Lung (tissue), 12 donors: ENCODE results near the gene RAD50. TPM values are rescaled to one million over a fixed set of nuclear protein-coding genes. Genes with fewer than 3 reads are reported as not detected.

ENCODE experiments used
- ATAC-seq: fragments of 200-7000 bp; cut with Tn5 transposase; one replicate; pipeline ENCODE4 v1.9.1; 2020; ENCODE audit warnings: moderate number of reproducible peaks; ENCODE audit not compliant: insufficient read depth, low FRiP score
- DNase-seq, 3 donors: peaks; one replicate each; pipeline ENCODE4 v3.0.0-alpha.2; 2013 to 2017
- H3K27ac ChIP-seq, 2 donors: one replicate each; pipeline ENCODE4 v1.5.1; 2013; ENCODE audit warnings: mild to moderate bottlenecking in 2 of 2, moderate library complexity in 2 of 2, control low read depth in 1 of 2, inconsistent platforms in 1 of 2, low read depth in 1 of 2, low read length in 1 of 2
- H3K27me3 ChIP-seq, 3 donors: one replicate each; pipeline ENCODE4 v1.5.1; 2013; ENCODE audit warnings: low read length in 2 of 3; ENCODE audit not compliant: control insufficient read depth in 3 of 3, insufficient read depth in 3 of 3
- H3K36me3 ChIP-seq, 4 donors: one replicate each; pipeline ENCODE4 v1.5.1; 2013; ENCODE audit warnings: low read length in 4 of 4, mild to moderate bottlenecking in 1 of 4, moderate library complexity in 1 of 4; ENCODE audit not compliant: control insufficient read depth in 4 of 4, insufficient read depth in 4 of 4
- H3K4me1 ChIP-seq, 5 donors: one replicate each; pipeline ENCODE4 v1.5.1; 2013; ENCODE audit warnings: low read length in 5 of 5, mild to moderate bottlenecking in 2 of 5, moderate library complexity in 1 of 5; ENCODE audit not compliant: control insufficient read depth in 5 of 5, insufficient read depth in 5 of 5
- H3K4me3 ChIP-seq: one replicate; pipeline ENCODE4 v1.5.1; 2013; ENCODE audit warnings: mild to moderate bottlenecking, control low read depth, moderate library complexity
- H3K9ac ChIP-seq, 2 donors: one replicate each; pipeline ENCODE4 v1.5.1; 2013; ENCODE audit warnings: low read length in 2 of 2, control low read depth in 1 of 2; ENCODE audit not compliant: insufficient read depth in 1 of 2
- H3K9me3 ChIP-seq, 4 donors: one replicate each; pipeline ENCODE4 v1.5.1; 2013; ENCODE audit warnings: low read length in 3 of 4, mild to moderate bottlenecking in 1 of 4, moderate library complexity in 1 of 4; ENCODE audit not compliant: control insufficient read depth in 4 of 4, insufficient read depth in 3 of 4
- CTCF ChIP-seq: IDR thresholded peaks from 2 replicates; pipeline ENCODE4 v1.5.1; 2012; ENCODE audit warnings: mild to moderate bottlenecking; ENCODE audit errors: control extremely low read depth, extremely low read depth
- WGBS, 2 donors: extraction: QIAGEN DNeasy Blood & Tissue Kit; methylation state at CpG; one replicate each; pipeline ENCODE4 v1.1.7; 2013; 5-methylcytosine and 5-hydroxymethylcytosine counted together
- polyA plus RNA-seq, 2 donors: library from polyadenylated mRNA; stranded (reverse); fragments of 200-250 nt; gene quantifications; one replicate each; pipeline ENCODE4 v1.2.1, GENCODE V29; 2013
- total RNA-seq, 2 donors: library from RNA; depleted of rRNA in 1 of 2; stranded (reverse); fragments of >200 nt in 1 of 2; gene quantifications; one replicate each; pipeline ENCODE4 v1.2.1, GENCODE V29; 2014 to 2021
- donor health status: control.
- donor health status: control.
- donor health status: Bipolar disorder and iron deficiency.
- donor health status: healthy.
- donor health status: DM: yes; HTN: yes; CAD: no.

The RAD50 gene
- total and polyA plus RNA-seq, 4 donors = 8.2 to 46.7 (median 18.8) TPM

GRCh38 chr5:132659598-132660493, 103.1 kb downstream of the RAD50 start:
- 92 to 93% methylated on average over 23 of the region's 23 CpGs for WGBS, 2 donors
- DNase-seq = no peak

GRCh38 chr5:132661231-132662003, 104.6 kb downstream of the RAD50 start:
- no peaks in the 10 kb centered on the region for H3K9me3 ChIP-seq
- no peak overlapping the region for H3K27ac ChIP-seq
- ATAC-seq = no peak
- WGBS, 2 donors = 85 to 86% methylated on average over 12 of the region's 12 CpGs
- H3K27me3 ChIP-seq = peaks cover 0 to 6% (median 4%) of the 10 kb centered on the region in 3 donors
- no peaks in the 10 kb centered on the region for H3K36me3 ChIP-seq
- H3K4me1 ChIP-seq = peaks cover 0 to 17% (median 0%) of the 10 kb centered on the region in 5 donors
- no peak for DNase-seq
- no peak for TF ChIP-seq CTCF
- no peak overlapping the region for H3K4me3 ChIP-seq
- H3K9ac ChIP-seq = no peak overlapping the region

More at GRCh38 chr5:132659598-132660493, 103.1 kb downstream of the RAD50 start:
- Histone ChIP-seq H3K27ac (no peak overlapping the region), H3K36me3 (no peaks in the 10 kb centered on the region), H3K9ac (no peak overlapping the region), H3K27me3 (peaks cover 0 to 13% (median 11%) of the 10 kb centered on the region in 3 donors), H3K4me3 (no peak overlapping the region), H3K4me1 (peaks cover 0 to 24% (median 0%) of the 10 kb centered on the region in 5 donors), H3K9me3 (no peaks in the 10 kb centered on the region)
- no peak for ATAC-seq
- TF ChIP-seq CTCF = no peak

DNA sequence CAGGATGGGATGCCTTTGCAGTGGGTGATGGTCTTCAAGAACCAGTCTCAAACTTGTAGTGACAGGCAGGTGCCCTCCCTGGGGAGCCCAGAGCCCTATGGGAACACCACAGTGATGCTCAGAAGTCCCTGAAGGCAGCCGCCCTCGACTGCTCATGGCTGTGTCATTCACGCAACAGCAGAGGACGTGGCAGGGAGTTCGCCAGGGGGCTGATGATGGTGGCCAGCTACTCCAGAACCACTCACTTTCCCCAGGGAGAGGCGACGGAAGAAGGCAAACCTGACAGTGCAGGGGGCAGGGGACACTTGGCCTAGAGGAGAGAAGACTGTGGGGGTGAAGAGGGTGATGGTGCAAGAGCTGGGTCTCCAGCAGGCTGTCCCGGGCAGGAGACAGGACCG, 105.2 kb downstream of the RAD50 start:
- DNase-seq = no peak
- Histone ChIP-seq H3K4me3 (no peak overlapping the region), H3K27me3 (no peaks in the 10 kb centered on the region), H3K4me1 (peaks cover 0 to 13% (median 0%) of the 10 kb centered on the region in 5 donors), H3K9ac (no peak overlapping the region), H3K36me3 (no peaks in the 10 kb centered on the region), H3K9me3 (no peaks in the 10 kb centered on the region), H3K27ac (no peak overlapping the region)
- 92 to 93% methylated on average over 9 of the region's 9 CpGs for WGBS, 2 donors
- TF ChIP-seq CTCF = no peak
- ATAC-seq = no peak
